NCI-H526 treated with DMSO at 0.1 percent for 48 hours (cell line): ENCODE data around the gene TAF11L2.
"Not testable (repeated sequence)": the region's sequence is repeated elsewhere in the genome, so short reads cannot be mapped to it uniquely, and the experiment has no call there.

ENCODE experiments used
- DNase-seq: peaks from one replicate; lab custom pipeline; 2025; lab: John Stamatoyannopoulos, UW

The TAF11L2 gene

GRCh38 chr5:17497931-17498330, at the start of gene TAF11L2:
TSS of gene TAF11L2 (plus strand) at chr5:17498231.
- DNase-seq: not testable (repeated sequence)

DNA sequence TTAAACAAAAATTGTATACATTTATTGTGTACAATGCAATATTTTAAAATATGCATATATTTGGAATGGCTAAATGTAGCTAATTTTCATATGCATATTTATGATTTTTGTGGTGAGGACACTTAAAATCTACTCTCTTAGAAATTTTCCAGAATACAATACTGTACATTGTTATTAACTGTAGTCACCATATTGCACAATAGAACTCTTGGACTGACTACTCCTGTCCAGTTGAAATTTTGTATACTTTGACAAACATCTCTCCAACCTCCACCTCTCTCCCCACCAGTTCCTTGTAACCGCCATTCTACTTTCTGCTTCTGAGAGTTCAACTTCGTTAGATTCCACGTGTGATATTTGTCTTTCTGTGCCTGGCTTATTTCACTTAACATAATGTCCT, 49.2 kb upstream of the TAF11L2 start:
- no peak for DNase-seq

GRCh38 chr5:17452936-17453335, 45.1 kb upstream of the TAF11L2 start:
- DNase-seq: no peak

DNA sequence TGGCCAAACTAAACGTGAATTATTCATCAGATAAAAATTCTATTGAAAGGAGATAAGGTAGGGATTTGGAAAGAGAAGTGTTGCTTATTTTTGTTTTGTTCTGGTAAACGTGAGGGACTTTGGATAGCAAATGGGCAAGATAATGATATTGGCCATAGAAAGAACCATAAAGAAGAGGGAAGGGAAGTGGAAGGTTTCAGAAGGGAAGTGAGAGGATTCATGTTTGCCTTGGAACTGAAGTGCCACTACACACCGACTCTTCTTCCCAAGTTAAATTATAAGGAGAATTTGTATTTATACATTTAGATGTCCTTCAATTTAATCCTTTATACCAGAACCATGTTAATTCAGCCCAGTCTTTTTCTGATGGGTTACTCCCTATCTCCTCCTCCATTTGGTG, 42.1 kb upstream of the TAF11L2 start:
- DNase-seq: no peak

- DNase-seq: no peak
Measured at GRCh38 chr5:17461793-17462192, 36.2 kb upstream of the TAF11L2 start.

GRCh38 chr5:17463653-17464052, 34.4 kb upstream of the TAF11L2 start:
- no peak for DNase-seq

DNA sequence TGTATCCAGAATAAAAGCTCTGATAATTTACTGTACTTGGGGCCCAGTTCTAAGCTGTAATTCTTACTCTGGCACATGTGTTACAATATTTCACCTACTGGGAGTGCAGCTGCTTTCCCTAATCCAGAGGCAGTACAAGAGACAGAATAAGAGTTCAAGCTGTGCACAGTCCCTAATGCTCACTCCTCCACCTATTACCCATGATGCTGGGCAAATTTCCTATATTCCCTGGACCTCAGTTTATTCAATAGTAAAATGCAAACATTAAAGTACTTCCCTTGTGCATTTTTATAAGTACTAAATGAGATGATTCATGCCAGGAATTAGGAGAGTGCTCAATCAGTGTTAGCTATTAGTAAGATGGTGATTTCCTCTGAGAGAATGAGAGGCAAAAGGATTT, 28.0 kb upstream of the TAF11L2 start:
- no peak for DNase-seq

DNA sequence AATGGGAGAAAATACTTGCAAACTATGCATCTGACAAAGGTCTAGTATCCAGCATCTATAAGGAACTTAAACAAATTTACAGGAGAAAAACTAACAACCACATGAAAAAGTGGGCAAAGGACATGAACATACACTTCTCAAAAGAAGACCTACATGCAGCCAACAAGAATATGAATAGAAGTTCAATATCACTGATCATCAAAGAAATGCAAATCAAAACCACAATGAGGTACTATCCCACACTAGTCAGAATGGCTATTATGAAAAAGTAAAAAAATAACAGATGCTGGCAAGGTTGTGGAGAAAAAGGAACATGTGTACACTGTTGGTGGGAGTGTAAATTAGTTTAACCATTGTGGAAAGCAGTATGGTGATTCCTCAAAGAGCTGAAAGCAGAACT, 23.0 kb upstream of the TAF11L2 start:
- not testable (repeated sequence) for DNase-seq

GRCh38 chr5:17477043-17477442, 21.0 kb upstream of the TAF11L2 start:
- DNase-seq: no peak

- no peak for DNase-seq
Measured at GRCh38 chr5:17477573-17478265, 20.3 kb upstream of the TAF11L2 start.

DNA sequence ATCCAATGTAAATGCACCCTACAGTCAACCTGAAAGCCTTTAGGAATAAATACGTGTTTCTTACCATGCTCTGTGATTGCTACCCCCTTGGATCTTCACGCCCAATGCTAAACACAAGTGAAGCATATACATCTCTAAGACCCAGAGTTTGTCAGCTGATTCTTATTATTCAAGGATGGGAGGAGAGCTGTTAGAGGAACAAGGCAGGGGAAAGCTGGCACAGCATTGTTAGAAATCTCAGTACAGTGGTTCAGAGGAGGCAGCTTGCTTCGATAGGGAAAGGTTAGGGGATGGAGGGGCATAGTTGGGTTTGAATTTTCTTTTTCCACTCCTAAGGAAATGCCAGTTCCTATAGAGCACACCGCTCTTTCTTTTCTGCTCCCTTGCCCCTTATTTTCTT, 16.7 kb upstream of the TAF11L2 start:
- no peak for DNase-seq

GRCh38 chr5:17482790-17483189, 15.2 kb upstream of the TAF11L2 start:
- DNase-seq: no peak

GRCh38 chr5:17486464-17487173, 11.4 kb upstream of the TAF11L2 start:
- not testable (repeated sequence) for DNase-seq

GRCh38 chr5:17487174-17487512, 10.9 kb upstream of the TAF11L2 start:
- DNase-seq: no peak

DNA sequence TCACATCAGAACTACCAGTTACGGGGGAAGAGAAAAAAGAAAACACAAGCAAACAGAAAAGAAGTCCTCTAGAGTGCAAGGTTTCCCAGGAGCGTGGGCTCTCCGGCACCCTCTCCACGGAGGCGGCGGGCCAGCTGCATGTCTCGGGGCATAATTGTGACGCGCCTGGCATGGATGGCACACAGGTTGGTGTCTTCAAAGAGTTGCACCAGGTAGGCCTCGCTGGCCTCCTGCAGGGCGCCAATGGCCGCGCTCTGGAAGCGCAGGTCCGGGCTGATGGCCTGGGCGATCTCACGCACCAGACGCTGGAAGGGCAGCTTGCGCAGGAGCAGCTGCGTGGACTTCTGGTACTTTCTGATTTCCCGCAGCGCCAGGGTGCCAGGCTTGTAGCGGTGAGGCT, 6.8 kb upstream of the TAF11L2 start:
- DNase-seq: not testable (repeated sequence)

DNA sequence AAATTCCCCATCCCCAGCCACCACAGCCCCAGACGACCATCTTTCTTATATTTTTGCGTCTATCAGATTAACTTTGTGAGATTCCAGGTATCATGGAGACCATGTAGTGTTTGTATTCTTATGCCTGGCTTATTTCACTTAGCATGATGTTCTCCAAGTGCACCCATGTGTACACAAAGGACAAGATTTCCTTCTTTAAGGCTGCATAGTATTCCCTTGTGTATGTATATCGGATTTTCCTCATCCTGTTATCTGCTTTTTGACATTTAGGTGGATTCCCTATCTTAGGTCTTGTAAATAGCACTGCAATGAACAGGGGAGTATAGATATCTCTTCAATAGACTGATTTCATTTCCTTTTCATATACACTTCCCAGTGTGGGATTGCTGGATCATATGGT, 5.3 kb upstream of the TAF11L2 start:
- no peak for DNase-seq

DNA sequence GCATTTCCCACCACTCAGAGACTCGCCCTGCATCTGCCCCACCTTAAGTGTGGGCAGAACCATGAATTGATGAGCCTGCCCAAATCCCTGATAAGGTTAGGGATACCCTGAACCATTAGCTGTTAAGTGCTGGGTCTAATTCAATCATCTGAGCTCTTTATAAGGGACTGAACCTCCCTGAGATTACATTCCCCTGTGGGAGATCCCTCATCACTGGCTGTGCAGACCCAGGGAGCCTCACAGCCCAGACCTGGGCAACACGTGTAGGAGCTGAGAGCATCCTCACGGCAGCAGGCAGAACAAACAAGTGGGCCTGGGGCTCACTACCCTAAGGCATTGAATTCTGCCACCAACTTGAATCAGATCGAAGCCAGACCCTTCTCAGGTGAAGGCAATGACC, 585 bp upstream of the TAF11L2 start:
- no peak for DNase-seq

- DNase-seq: no peak
Measured at GRCh38 chr5:17511775-17512325, 13.8 kb downstream of the TAF11L2 start.

- not testable (repeated sequence) for DNase-seq
Measured at GRCh38 chr5:17517526-17517925, 19.5 kb downstream of the TAF11L2 start.

DNA sequence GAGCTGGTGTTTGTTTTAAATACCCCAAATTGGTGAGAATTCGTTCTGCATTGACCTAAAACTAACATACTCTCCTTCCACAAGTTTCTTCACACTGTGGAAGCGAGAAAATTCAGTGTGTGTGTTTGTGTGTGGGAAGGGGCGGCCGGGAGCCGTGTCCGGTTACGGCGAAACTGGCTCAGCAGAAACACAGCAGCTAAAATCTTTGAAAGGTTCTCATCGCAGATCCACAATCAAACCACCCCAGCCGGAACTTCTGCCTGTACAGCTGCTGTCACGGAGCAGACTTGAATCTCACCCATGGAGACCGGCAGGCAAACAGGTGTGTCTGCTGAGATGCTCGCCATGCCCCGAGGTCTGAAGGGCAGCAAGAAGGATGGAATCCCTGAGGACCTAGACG, 20.0 kb downstream of the TAF11L2 start, which contains the start of gene TAF11L3:
TAF11L3 (plus strand) TSS at position 301 of the 400 bp plus-strand sequence.
- DNase-seq: not testable (repeated sequence)

- not testable (repeated sequence) for DNase-seq
Measured at GRCh38 chr5:17519508-17519907, 21.5 kb downstream of the TAF11L2 start.

- not testable (repeated sequence) for DNase-seq
Measured at GRCh38 chr5:17521501-17521900, 23.5 kb downstream of the TAF11L2 start, which contains the start of gene TAF11L4. TSS of gene TAF11L4 (plus strand) at chr5:17521801.

- not testable (repeated sequence) for DNase-seq
Measured at GRCh38 chr5:17524935-17525334, 26.9 kb downstream of the TAF11L2 start, which contains the start of gene TAF11L5. TSS of gene TAF11L5 (plus strand) at chr5:17525235.
